Limb (tissue), 2 donors: ENCODE measurements around the gene SBNO2.

Experiments used
- DNase-seq, 2 donors: peaks; one replicate each; pipeline ENCODE4 v3.0.0-alpha.2; 2016; ENCODE audit errors: extremely low spot score in 2 of 2

SBNO2 gene

DNA sequence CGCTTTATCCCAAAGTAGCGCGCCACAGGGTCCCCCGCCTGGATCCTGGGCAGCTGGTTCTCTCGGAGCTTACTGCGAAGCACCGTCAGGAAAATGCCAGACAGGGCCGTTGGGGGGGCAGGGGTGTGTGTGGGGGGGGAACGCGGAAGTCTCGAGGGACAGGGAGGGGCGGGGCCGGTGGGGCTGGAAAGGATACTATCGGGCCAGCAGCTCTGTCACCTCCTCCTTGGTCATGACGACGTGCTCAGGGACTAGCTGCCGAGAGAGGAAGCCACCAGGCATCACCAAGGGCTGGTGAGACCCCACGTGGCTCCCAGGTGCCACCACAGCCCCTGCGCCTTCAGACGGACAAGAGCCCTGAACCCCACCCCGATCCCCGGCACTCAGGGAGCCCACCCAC, 84.2 kb downstream of the SBNO2 start:
- no peak for DNase-seq

DNA sequence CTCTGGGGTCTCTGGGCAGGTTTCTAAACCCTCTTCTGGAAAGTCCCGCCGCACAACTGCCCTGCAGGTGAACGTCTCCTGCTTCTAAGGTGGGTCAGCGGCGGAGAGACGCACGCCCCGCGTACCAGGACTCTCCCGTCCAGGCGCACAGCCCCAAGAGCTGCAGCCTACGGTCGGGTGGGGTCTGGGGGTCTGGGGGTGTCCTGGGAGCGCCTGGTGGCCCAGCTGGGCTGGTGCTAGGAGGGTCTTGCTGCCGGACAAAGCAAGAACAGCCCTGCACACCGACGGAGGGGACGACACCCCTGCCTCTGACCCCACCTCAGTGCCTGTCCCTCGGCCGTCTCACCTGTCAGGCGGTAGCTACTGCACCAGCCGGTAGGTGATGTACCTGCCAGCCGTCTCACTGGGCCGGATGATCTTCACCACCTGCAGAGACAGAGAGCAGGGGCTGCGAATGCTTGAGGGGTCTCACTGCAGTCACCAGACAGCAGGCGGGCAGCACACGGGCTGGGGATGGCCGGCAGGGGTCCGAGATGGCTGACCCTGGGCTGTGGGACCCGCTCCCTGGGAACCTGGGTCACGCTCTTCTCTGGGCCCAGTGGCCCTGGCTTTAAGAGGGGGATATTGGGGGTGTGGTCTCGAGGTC, 84.8 kb downstream of the SBNO2 start:
- no peak for DNase-seq

- no peak for DNase-seq
Observed at GRCh38 chr19:1088416-1089010, 85.6 kb downstream of the SBNO2 start.

DNA sequence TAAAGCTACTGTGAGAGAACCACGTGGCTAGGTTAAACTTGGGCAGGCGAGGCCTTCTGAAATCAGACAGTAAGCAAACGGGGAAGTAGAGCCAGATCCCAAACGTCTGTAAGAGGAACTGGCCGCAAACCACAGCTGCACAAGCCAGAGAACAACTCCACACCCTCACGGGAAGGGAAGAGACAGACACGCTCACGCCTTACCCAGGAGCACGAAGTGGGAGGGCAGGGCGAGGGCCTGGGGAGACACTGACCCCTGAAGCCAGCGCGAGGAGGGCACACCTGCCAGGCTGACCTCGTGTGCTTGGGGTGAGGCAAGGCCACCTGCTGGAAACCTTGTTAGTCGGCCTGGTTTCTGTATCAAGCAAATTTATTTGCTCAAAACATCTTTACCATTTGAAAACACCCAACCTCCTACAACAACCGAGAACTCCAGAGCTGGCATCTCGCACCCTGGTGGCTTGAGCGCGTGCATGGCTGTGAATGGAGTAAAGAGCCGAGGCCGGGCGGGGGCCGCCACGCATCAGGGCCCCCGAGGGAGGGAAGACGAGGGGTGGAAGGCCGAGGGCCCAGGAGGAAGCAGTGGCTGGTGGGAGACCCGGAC, 86.2 kb downstream of the SBNO2 start:
- DNase-seq: no peak

- peak in 1 of 2 donors; percentile 18 for DNase-seq
Observed at GRCh38 chr19:1086613-1087012, 87.5 kb downstream of the SBNO2 start.

DNA sequence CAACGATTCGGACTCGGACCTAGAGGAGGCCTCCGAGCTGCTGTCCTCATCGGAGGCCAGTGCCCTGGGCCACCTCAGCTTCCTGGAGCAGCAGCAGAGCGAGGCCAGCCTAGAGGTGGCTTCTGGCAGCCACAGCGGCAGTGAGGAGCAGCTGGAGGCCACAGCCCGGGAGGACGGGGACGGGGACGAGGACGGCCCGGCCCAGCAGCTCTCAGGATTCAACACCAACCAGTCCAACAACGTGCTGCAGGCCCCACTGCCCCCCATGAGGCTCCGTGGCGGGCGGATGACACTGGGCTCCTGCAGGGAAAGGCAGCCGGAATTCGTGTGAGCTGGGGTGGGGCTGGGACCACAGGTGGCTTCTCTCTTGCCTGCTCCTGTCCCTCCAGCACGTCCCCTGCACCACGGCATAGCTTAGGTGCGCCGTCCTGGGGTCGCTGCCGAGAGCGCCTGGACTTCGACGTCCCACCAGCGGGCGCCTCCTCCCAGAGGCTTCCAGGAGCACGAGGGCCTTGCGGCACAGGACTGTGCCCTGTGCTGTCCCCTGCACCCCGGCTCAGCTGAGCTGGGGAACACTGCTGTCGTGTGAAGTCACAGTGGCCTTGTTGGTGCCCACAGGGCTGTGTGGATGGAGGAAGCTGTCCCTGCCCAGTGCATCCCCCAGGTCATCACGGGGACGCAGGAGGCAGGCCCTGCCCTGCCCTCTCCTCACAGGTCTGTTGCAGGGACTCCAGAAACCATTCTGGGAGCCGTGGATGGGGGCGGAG, 88.2 kb downstream of the SBNO2 start:
- DNase-seq: no peak

GRCh38 chr19:1085053-1085658, 88.9 kb downstream of the SBNO2 start:
- no peak for DNase-seq

- no peak for DNase-seq
Observed at GRCh38 chr19:1084024-1084868, 89.8 kb downstream of the SBNO2 start.

GRCh38 chr19:1082928-1083816, 90.9 kb downstream of the SBNO2 start:
- no peak for DNase-seq

DNA sequence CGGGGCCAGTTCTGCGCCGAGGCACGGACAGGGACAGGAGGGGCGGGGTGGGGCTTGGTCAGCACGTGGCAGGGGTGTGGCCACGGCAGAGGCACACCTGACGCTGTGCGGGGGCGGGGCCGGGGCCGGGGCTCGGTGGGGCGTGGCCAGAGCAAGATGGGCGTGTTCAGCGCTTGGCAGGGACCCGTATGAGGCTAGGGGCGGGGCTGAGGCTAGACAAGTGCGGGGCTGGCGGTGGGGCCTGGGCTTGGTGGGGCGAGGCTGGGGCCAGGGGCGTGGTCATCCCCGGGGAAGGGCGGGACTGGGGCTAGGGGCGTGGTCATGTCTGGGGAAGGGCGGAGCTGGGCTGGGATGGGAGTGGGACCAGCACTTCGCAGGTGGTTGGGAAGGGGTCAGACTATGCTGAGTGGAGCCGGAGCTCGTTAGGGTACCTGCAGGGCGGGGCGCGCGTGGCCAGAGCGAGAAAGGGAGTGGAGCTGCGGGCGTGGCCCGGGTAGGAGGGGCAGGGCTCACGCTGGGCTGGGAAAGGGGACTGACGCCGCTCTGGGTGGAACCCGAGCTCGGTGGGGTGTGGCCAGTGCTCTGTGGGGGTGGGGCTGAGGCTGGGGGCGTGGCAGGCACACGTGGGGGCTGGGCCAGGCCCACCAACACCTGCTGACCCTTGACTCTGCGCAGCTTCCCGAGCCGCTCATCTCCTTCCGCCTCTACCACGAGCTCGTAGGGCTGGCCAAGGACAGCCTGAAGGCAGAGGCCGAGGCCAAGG, 91.7 kb downstream of the SBNO2 start:
- peak in 1 of 2 donors; percentile 72 for DNase-seq

DNA sequence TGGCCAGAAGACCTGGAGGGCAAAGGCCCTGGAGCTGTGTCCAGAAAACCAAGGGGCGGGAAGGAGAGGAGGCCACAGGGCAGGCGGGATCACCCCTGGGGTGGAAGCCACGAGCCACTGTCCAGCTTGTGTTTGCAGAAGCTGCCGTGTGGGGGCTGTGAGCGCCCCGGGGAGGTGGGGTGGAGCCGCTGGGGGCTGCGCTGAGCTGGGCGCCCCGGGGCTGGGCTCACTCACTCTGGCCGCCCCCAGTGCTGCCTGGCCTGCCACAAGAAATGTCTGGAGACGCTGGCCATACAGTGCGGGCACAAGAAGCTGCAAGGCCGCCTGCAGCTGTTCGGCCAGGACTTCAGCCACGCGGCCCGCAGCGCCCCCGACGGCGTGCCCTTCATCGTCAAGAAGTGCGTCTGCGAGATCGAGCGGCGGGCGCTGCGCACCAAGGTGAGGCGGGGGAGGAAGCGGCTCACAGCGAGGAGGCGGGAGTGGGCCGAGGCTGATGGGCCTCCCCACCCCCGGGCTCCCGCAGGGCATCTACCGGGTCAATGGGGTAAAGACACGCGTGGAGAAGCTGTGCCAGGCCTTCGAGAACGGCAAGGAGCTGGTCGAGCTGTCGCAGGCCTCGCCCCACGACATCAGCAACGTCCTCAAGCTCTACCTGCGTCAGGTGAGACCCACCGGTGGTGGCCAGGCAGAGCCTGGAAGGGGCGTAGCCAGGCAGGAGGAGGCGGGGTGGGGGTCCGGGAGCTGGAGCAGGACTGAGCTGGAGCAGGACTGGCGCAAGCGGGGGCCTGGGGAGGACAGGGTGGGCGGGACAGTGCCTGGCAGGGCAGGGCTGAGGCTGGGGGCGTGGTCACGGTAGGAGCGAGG, 92.5 kb downstream of the SBNO2 start:
- no peak for DNase-seq

- no peak for DNase-seq
Observed at GRCh38 chr19:1080360-1081161, 93.5 kb downstream of the SBNO2 start.

DNA sequence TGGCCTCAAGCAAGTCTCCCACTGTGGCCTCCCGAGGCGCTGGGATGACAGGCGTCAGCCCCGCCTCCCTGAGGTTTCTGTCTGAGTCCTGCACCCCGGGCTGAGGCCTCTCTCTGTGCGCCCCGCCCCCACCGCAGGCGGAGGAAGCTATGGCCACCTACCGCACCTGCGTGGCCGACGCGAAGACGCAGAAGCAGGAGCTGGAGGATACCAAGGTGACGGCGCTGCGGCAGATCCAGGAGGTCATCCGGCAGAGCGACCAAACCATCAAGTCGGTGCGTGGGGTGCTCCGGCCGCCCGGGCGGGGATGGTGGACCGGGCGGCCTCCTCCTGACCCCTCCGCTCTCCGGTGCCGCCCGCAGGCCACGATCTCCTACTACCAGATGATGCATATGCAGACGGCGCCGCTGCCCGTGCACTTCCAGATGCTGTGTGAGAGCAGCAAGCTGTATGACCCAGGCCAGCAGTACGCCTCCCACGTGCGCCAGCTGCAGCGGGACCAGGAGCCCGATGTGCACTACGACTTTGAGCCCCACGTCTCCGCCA, 94.4 kb downstream of the SBNO2 start:
- no peak for DNase-seq

GRCh38 chr19:1076951-1077350, 97.1 kb downstream of the SBNO2 start:
- no peak for DNase-seq

- no peak for DNase-seq
Observed at GRCh38 chr19:1076046-1076386, 98.1 kb downstream of the SBNO2 start.

- no peak for DNase-seq
Observed at GRCh38 chr19:1074544-1075283, 99.4 kb downstream of the SBNO2 start.
